ENCODE measurements around the gene EEA1. TPM values are rescaled to one million over a fixed set of nuclear protein-coding genes. Genes with fewer than 3 reads are reported as not detected.

EEA1 gene
- polyA plus RNA-seq, 1 donor from 2014 or later = 5.6 TPM

- no peaks in the 10 kb centered on the region for H3K9me2 ChIP-seq (ENCODE audit: insufficient read depth, low read length)
- TF ChIP-seq REST (IDR thresholded peaks at IDR 0.05; ENCODE audit: borderline replicate concordance) (no peak), CTCF (IDR thresholded peaks at IDR 0.05; ENCODE audit: poor library complexity, severe bottlenecking) (no peak), EP300 (conservative IDR thresholded peaks at IDR 0.05; ENCODE audit: poor library complexity, severe bottlenecking) (no peak), EZH2 (IDR thresholded peaks at IDR 0.05; ENCODE audit: borderline replicate concordance, insufficient read depth, low read length, poor library complexity, severe bottlenecking) (no peak)
Measured at GRCh38 chr12:92938018-92938417, 8.9 kb upstream of the EEA1 start.

GRCh38 chr12:92933606-92934005, 4.5 kb upstream of the EEA1 start:
- no peak overlapping the region for H3K4me2 ChIP-seq (ENCODE audit: low read length)
- no peak overlapping the region for H3K9ac ChIP-seq (ENCODE audit: low read length)
- no peak for TF ChIP-seq RAD21 (conservative IDR thresholded peaks at IDR 0.05)
- TF ChIP-seq POLR2AphosphoS5 (IDR thresholded peaks at IDR 0.05) = no peak
- TF ChIP-seq MXI1 (conservative IDR thresholded peaks at IDR 0.05; ENCODE audit: poor library complexity, severe bottlenecking) = no peak
- TF ChIP-seq EP300 (conservative IDR thresholded peaks at IDR 0.05; ENCODE audit: poor library complexity, severe bottlenecking) = no peak
- TF ChIP-seq REST (IDR thresholded peaks at IDR 0.05; ENCODE audit: borderline replicate concordance) = no peak
- no peak for TF ChIP-seq CTCF (IDR thresholded peaks at IDR 0.05; ENCODE audit: poor library complexity, severe bottlenecking)
- TF ChIP-seq SMC3 (conservative IDR thresholded peaks at IDR 0.05; ENCODE audit: poor library complexity) = no peak
- no peak for TF ChIP-seq EZH2 (IDR thresholded peaks at IDR 0.05; ENCODE audit: borderline replicate concordance, insufficient read depth, low read length, poor library complexity, severe bottlenecking)
- no peak for TF ChIP-seq TAF1 (IDR thresholded peaks at IDR 0.05; ENCODE audit: low read depth)
- H3K9me3 ChIP-seq (ENCODE audit: low read length) = no peaks in the 10 kb centered on the region
- H3K9me2 ChIP-seq (ENCODE audit: insufficient read depth, low read length) = no peaks in the 10 kb centered on the region
- H2AFZ ChIP-seq (ENCODE audit: low read depth, low read length) = no peak overlapping the region
- no peaks in the 10 kb centered on the region for H3K27me3 ChIP-seq (ENCODE audit: insufficient read depth, low read depth, low read length)
- H3K36me3 ChIP-seq (ENCODE audit: insufficient read depth, low read length) = no peaks in the 10 kb centered on the region
- H3K79me2 ChIP-seq (replicated peaks; ENCODE audit: insufficient read depth, low read length) = no peaks in the 10 kb centered on the region
- no peaks in the 10 kb centered on the region for H3F3A ChIP-seq (ENCODE audit: insufficient read depth, low read length, poor library complexity, severe bottlenecking)
- no peaks in the 10 kb centered on the region for H4K20me1 ChIP-seq (ENCODE audit: insufficient read depth)
- H3K27ac ChIP-seq (ENCODE audit: low read length) = no peak overlapping the region
- H3K4me3 ChIP-seq (ENCODE audit: low read length) = no peak overlapping the region

More at GRCh38 chr12:92938018-92938417, 8.9 kb upstream of the EEA1 start:
- Histone ChIP-seq H2AFZ (ENCODE audit: low read depth, low read length) (no peak overlapping the region), H3K4me3 (ENCODE audit: low read length) (no peak overlapping the region), H3K27ac (ENCODE audit: low read length) (no peak overlapping the region), H4K20me1 (ENCODE audit: insufficient read depth) (no peaks in the 10 kb centered on the region), H3K27me3 (ENCODE audit: insufficient read depth, low read depth, low read length) (no peaks in the 10 kb centered on the region), H3K36me3 (ENCODE audit: insufficient read depth, low read length) (no peaks in the 10 kb centered on the region), H3K4me2 (ENCODE audit: low read length) (no peak overlapping the region), H3K79me2 (replicated peaks; ENCODE audit: insufficient read depth, low read length) (no peaks in the 10 kb centered on the region), H3K9ac (ENCODE audit: low read length) (no peak overlapping the region), H3F3A (ENCODE audit: insufficient read depth, low read length, poor library complexity, severe bottlenecking) (no peaks in the 10 kb centered on the region), H3K9me3 (ENCODE audit: low read length) (no peaks in the 10 kb centered on the region)

Data from neural cell (in vitro differentiated cells).